Measurements from ENCODE around the gene PRRT3.
"Not testable (repeated sequence)": the region's sequence is repeated elsewhere in the genome, so short reads cannot be mapped to it uniquely, and the experiment has no call there.

The PRRT3 gene

DNA sequence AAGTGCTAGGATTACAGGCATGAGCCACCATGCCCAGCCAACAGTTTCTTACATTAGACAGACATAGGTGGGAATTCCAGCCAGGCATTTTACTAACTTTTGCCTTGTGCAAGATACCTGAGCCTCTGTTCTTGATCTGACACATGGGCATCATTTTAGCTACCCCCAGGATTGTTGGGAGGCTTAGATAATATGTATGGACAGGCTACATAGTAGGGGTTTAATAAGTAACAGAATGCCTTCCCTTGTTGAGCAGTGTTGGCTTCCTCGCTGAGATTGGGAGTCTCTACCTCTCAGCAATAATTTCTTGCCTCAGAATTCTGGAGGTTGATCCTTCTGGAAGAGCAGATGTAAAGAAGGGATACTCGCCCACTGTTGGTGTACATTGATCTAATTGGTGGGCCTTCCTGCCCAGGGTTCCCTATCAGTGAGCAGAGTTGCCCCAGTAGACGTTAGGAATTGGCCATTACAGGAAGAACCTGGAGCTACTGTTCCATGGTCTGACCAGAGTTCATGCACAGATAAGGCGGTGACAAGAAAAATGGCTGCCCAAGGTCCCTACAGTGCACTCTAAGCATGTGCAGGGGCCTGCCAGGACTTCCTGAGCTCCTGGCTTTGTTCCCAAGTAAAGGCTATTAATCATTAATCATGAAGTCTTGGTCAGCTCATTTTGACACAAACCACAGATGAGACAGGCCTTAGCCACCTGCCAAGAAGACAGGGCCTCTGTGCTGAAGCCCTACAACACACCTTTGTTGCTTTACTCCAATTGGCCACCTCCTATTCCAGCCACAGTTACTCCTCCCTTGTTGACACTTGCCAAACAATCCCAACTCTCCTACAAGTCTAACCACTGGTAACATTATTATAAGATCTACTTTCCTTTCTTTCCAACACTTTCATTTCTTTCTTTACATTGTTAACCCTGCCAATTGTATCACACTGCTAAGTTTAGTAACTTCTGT, 54.5 kb downstream of the PRRT3 start:
- peak; percentile 67 for DNase-seq

DNA sequence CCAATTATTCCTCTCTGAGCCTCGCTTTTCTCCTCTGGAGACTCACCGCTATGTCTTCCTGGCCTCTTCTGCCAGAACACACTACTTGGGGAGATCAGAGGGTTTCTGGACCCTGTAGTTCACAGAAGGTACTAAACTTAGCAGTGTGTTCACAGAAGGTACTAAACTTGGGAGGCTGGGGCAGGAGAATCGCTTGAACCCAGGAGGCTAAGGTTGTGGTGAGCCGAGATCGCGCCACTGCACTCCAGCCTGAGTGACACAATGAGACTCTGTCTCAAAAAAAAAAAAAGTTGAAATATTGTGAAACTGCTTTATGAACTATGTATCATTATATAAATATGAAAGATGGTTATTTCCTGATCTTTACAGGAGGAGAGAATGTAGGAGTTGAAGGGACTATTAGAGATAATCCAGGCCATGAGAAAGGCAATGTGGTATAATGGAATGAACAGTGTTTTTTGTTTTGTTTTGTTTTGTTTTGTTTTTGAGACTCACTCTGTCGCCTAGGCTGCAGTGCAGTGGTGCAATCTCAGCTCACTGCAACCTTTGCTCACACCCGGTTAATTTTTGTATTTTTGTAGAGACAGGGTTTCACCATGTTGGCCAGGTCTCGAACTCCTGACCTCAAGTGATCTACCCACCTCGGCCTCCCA, 55.3 kb downstream of the PRRT3 start:
- DNase-seq: not testable (repeated sequence)

DNA sequence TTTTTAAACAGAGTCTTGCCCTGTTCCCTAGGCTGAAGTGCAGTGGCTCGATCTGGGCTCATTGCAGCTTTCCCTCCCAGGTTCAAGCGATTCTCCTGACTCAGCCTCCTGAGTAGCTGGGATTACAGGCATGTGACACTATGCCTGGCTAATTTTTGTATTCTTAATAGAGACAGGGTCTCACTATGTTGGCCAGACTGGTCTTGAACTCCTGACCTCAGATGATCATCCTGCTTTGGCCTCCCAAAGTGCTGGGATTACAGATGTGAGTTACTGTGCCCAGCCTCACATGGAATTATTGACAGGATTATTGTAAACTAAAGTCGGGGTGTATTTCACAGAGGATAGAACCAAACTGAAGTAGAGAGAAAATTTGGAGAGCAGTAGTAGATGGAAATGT, 56.5 kb downstream of the PRRT3 start:
- not testable (repeated sequence) for DNase-seq
